SK-N-SH treated with all-trans-retinoic acid at 6 μM for 48 hours (cell line): ENCODE data around the gene KHK.

Source experiments
- ARNTL ChIP-seq: fragments of 450-650 bp; formaldehyde crosslinking; IDR thresholded peaks from 2 replicates; pipeline ENCODE4 v1.5.0; 2020; ENCODE audit warnings: low read depth, mild to moderate bottlenecking, moderate library complexity, borderline replicate concordance
- BACH2 ChIP-seq: fragments of 250-450 bp; sonication (Bioruptor Pico); IDR thresholded peaks from 2 replicates; pipeline ENCODE4 v1.9.0; 2021; ENCODE audit warnings: mild to moderate bottlenecking, borderline replicate concordance
- CREB5 ChIP-seq: fragments of 250-450 bp; sonication (Bioruptor Pico); IDR thresholded peaks from 2 replicates; pipeline ENCODE4 v1.5.1; 2020; ENCODE audit warnings: low read depth, mild to moderate bottlenecking, moderate library complexity
- ESRRG ChIP-seq: fragments of 250-450 bp; sonication (Bioruptor Pico); IDR thresholded peaks from 2 replicates; pipeline ENCODE4 v1.6.1; 2021; ENCODE audit warnings: mild to moderate bottlenecking
- GLIS3 ChIP-seq: fragments of 250-450 bp; sonication (Bioruptor Pico); IDR thresholded peaks from 2 replicates; pipeline ENCODE4 v1.5.0; 2020; ENCODE audit warnings: mild to moderate bottlenecking, moderate library complexity
- PATZ1 ChIP-seq: fragments of 250-450 bp; sonication (Bioruptor Pico); IDR thresholded peaks from 2 replicates; pipeline ENCODE4 v1.8.0; 2020; ENCODE audit warnings: mild to moderate bottlenecking, moderate library complexity, borderline replicate concordance
- PPARA ChIP-seq: fragments of 250-450 bp; sonication (Bioruptor Pico); IDR thresholded peaks from 2 replicates; pipeline ENCODE4 v1.5.0; 2020; ENCODE audit warnings: mild to moderate bottlenecking, borderline replicate concordance
- SNAI2 ChIP-seq: fragments of 250-450 bp; sonication (Bioruptor Pico); IDR thresholded peaks from 2 replicates; pipeline ENCODE4 v1.5.0; 2020; ENCODE audit warnings: mild to moderate bottlenecking, moderate library complexity
- ZFP30 ChIP-seq: fragments of 450-650 bp; formaldehyde crosslinking; IDR thresholded peaks from 2 replicates; pipeline ENCODE4 v1.5.0; 2022; ENCODE audit warnings: mild to moderate bottlenecking, moderate library complexity
- ZNF565 ChIP-seq: fragments of 450-650 bp; formaldehyde crosslinking; conservative IDR thresholded peaks from 2 replicates; pipeline ENCODE4 v1.5.0; 2020; ENCODE audit warnings: low read depth, mild to moderate bottlenecking, moderate library complexity
- ZNF8 ChIP-seq: fragments of 450-650 bp; formaldehyde crosslinking; IDR thresholded peaks from 2 replicates; pipeline ENCODE4 v1.5.0; 2020; ENCODE audit warnings: mild to moderate bottlenecking, moderate library complexity

- TF ChIP-seq ZNF565 (CRISPR knock-in tag) (no peak), SNAI2 (no peak), CREB5 (no peak), ARNTL (CRISPR knock-in tag) (no peak), GLIS3 (CRISPR knock-in tag) (no peak), PATZ1 (CRISPR knock-in tag) (no peak), ESRRG (no peak), PPARA (CRISPR knock-in tag) (no peak), BACH2 (no peak), ZNF8 (CRISPR knock-in tag) (no peak), ZFP30 (CRISPR knock-in tag) (no peak)
Observed at GRCh38 chr2:27121906-27122305, 35.3 kb downstream of the KHK start.
